GM19240 (cell line): ENCODE measurements around the gene USP38.
"Not testable (repeated sequence)": the region's sequence is repeated elsewhere in the genome, so short reads cannot be mapped to it uniquely, and the experiment has no call there.

Experiments used
- DNase-seq: peaks from one replicate; pipeline ENCODE4 v3.0.0; 2011; ENCODE audit warnings: low spot score; ENCODE audit not compliant: insufficient read length

USP38 gene

DNA sequence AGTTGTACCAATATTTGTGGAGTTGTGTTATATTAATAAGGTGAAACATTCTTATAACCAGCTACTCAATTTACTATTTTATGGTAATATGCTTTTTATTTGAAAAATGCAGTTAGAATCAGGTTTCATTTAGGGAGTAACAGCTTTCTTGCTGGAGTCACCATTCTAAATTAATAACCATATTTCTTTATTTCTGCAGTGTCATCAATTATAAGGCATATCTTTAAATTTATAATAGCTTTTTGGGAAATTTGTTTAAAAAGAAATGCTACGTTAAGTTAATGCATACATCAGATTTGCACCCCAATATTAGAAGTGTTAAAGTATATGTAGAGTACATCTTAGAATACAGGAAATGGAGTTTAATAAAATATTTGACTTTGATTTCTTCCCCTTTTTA, 18.9 kb downstream of the USP38 start:
- DNase-seq = no peak

DNA sequence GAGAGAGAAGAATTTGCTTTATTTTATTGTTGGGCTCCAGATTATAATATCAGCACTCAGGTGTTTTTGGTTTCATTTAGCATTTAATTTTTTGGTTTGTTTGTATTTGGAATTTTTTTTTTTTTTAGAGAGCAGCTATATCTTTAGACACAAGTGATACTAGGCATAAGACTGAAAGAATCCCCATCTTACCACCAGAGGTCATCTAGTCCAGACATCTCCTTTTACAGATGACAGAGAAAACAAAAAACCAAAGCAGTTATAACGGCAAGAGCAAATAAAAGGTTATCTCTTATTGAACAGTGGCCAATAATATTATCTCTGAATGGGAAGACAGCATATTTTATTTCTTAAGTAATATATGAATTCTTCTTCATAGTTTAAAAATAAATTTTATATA, 22.8 kb downstream of the USP38 start:
- DNase-seq = no peak

GRCh38 chr4:143212566-143212965, 27.8 kb downstream of the USP38 start:
- DNase-seq = no peak

DNA sequence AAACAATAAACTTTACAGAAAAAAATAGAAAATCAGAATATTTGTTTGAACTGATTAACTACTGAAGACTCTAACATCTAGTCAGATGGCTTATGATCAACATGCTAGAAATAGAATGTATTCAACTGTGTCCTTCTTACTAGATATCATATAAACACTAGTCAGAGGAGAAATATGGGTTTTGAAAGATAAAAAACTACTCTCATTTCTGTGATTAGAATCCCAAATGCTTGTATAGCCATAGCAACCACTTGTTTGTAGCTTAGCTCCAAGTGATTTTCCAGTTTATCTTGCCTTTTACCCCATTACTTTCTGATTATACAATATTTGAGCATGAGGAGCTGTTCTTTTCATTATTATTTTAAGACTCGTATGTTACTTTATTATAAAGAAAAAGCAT, 31.2 kb downstream of the USP38 start:
- no peak for DNase-seq

DNA sequence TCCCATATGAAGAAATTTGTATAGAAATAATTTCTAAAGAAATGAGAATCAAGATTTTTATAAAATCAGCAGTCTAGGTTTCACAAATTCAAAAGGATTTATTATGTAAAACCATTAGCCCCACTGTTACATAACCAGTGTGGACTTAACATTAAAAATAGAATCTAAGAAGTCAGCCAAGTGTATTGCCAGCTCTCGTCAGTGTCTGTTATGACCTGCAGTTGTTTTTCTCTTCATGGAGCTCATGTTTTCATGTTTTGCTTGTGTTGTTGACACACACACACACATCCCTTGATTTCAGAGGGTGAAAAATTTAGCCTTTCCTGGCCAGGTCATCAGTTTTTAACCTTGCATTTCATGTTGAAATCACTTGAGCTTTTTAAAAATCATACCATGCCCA, 39.5 kb downstream of the USP38 start:
- no peak for DNase-seq

GRCh38 chr4:143225167-143225566, 40.5 kb downstream of the USP38 start:
- DNase-seq = no peak

GRCh38 chr4:143230683-143231082, 46.0 kb downstream of the USP38 start:
- DNase-seq = no peak

GRCh38 chr4:143232277-143232676, 47.6 kb downstream of the USP38 start:
- DNase-seq = no peak

GRCh38 chr4:143234153-143234552, 49.4 kb downstream of the USP38 start:
- DNase-seq = no peak

DNA sequence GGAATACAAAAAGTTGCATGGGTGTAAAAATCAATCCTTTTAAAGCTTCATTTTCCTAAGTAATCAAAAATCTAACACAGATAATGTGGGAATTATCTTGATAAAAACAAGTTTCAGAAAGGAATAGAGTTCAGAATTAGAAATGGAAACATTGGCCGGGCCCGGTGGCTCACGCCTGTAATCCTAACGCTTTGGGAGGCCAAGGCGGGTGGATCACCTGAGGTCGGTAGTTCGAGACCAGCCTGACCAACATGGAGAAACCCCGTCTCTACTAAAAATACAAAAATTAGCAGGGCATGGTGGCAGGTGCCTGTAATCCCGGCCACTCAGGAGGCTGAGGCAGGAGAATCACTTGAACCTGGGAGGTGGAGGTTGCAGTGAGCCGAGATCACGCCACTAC, 52.5 kb downstream of the USP38 start:
- DNase-seq = not testable (repeated sequence)

DNA sequence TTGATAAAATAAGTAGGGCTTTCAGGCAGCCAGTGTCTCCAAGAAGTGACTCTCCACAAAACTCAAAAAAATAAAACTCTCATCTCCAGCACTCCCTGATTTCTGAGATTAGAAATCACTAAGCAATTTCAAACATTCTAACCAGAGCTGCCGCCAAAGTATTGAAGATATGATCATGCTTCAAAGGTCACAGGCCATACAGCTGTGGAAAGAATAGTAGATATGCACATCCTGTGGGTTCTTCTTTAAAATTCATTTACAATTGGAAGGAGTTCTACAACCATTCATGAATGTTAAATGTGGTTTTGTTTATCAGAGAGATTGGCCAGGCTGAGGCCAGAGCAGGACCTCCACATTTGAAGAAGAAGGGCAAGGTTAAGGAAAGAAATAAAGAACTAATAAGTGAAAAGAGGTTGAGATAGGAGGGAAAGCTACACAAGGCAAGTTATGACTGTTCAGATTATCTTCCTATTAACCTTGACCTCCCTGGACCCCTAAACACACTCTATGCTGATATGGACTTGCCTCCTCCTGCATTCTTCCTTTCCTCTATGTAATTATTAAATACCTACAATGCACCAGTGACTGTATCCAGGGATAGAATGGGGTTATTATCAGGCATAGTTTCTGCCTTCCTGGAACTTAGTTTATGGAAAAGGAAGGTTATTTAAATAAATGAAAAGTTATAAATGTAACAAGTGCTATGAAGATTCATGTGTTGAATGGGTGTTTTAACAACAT, 56.4 kb downstream of the USP38 start:
- DNase-seq = no peak

DNA sequence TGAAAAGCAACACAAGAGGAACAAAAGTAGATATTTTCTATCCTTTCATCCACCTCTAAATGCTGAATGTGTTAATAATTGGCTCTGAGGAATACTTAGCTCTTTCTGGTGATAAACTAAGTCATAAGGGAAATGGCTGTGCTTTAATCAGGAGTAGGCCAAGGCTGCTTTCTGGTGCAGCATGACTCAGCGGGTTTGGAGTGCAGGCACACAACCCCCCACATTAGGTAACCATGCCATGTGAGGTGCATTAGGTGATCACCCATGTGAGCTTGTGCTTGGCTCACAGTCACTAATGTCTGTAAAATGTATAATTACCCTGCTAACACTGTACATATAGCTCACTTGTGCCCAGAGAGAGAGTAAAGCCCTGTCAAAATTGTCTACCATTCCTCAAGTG, 57.2 kb downstream of the USP38 start:
- no peak for DNase-seq

GRCh38 chr4:143243041-143243440, 58.3 kb downstream of the USP38 start:
- no peak for DNase-seq

DNA sequence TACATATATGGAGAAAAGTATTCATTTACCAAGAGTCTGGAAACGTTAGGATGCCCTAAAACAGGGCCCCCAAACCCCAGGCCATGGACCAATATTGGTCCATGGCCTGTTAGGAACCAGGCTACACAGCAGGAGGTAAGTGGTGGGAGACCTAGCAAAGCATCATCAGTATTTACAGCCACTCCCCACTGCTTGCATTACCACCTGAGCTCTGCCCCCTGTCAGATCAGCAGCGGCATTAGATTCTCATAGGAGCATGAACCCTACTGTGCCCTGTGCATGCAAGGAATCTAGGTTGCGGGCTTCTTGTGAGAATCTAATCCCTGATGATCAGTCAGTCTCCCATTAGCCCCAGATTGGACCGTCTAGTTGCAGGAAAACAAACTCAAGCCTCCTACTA, 62.3 kb downstream of the USP38 start:
- DNase-seq = no peak

DNA sequence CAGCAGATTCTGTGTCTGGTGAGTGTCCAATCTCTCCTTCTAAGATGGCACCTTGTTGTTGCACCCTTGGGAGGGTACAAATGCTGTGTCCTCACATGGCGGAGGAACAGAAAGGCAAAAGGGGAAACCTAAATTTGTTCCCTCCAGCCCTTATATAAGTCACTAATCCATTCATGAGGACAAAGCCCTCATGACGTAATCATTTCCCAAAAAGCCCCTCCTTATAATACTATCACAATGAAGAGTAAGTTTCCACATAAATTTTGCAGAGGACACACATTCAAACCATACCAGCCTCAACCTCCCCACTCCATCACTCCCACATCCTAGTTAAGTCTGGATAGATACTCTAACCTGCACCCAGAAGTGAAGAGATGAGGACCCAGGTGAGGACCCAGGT, 63.1 kb downstream of the USP38 start:
- DNase-seq = no peak

GRCh38 chr4:143248827-143249226, 64.1 kb downstream of the USP38 start:
- DNase-seq = no peak

GRCh38 chr4:143250617-143251016, 65.9 kb downstream of the USP38 start:
- DNase-seq = no peak

DNA sequence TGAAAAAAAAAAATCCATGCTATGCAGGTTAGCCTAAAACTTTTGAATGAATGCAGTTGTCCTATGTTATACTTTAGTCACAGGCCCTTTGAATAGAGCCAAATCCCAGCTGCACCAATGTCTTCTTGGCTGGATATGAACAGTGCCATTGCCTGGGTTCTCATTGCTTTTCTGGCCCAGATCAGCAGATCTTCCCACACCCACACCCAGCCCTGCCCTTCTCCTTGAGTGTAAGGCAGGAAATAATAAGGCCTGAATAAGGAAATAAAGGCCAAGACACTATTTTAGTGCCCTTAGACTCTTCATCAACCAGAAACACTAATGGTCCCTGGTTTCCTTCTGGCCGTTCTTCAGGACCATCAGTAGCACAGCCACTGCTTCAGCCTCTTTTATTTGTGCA, 66.6 kb downstream of the USP38 start:
- no peak for DNase-seq

- DNase-seq = no peak
Measured at GRCh38 chr4:143251779-143252178, 67.1 kb downstream of the USP38 start.

DNA sequence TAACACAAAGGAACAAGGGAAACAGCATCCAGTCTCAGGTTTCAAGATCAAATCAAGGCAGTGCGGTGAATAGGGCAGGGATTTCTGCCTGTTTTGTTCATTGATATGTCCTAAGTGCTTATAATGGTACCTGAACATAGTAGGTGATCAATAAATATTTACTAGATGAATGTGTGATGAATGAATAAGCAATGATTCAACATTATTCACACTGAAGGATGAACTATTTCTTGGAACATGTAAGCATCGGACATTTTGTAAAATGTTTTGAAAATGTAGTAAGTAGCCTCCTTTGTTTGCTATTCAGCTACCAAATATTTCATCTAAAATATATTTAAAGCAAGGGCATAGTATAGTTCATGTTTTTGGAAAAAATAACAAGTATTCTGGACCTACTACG, 67.8 kb downstream of the USP38 start:
- no peak for DNase-seq

GRCh38 chr4:143253166-143253565, 68.4 kb downstream of the USP38 start:
- DNase-seq = no peak

DNA sequence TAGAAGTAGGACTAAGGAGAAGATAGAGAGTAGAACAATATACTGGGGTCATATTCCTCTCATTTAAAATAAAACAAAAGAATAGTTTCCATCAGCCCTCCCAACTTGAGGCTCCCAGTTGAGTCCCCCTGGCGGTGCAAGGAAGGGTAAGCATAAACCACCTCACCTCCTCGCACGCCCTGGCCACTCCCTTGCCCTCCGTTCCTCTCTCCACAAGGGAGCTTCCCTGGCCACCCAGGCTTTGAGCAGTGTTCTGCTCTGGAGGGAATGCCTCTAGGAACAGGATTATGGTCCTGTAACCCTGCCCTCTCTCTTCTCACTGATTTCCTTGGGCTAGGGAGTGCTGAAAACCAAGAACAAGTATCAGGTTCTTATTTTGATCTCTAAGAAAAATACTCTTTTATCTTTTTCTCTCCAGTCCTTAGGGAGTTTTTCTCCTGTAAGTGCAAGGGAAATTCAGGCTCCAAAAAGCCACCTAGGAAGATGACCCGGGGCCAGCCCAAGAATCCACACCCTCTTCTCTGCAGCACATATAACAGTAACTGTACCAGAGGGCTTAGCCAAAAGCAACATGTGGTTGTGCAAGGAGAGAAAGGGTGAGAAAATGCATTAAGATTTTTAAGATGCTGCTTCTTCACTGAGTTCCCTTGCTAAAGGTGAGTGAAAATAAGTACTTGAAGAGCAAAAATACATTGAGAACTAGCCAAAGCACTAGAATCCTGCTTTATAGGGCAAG, 69.9 kb downstream of the USP38 start:
- no peak for DNase-seq

GRCh38 chr4:143256456-143256855, 71.7 kb downstream of the USP38 start:
- no peak for DNase-seq
